Activated CD8-positive, alpha-beta memory T cell treated with anti-CD3 and anti-CD28 coated beads, Interleukin-2, amount 50 U/mL, for 1 hour (primary cell): Measurements from ENCODE around the gene PHC3.

Experiments used
- DNase-seq: peaks from one replicate; pipeline ENCODE4 v3.0.0-alpha.2; 2020; ENCODE audit errors: extremely low read depth

The PHC3 gene

GRCh38 chr3:170078620-170079281, 102.8 kb downstream of the PHC3 start:
- DNase-seq: no peak

- no peak for DNase-seq
These were observed 104.2 kb downstream of the PHC3 start for GRCh38 chr3:170077361-170077760.

- DNase-seq: no peak
These were observed 104.8 kb downstream of the PHC3 start for GRCh38 chr3:170076715-170077238.

DNA sequence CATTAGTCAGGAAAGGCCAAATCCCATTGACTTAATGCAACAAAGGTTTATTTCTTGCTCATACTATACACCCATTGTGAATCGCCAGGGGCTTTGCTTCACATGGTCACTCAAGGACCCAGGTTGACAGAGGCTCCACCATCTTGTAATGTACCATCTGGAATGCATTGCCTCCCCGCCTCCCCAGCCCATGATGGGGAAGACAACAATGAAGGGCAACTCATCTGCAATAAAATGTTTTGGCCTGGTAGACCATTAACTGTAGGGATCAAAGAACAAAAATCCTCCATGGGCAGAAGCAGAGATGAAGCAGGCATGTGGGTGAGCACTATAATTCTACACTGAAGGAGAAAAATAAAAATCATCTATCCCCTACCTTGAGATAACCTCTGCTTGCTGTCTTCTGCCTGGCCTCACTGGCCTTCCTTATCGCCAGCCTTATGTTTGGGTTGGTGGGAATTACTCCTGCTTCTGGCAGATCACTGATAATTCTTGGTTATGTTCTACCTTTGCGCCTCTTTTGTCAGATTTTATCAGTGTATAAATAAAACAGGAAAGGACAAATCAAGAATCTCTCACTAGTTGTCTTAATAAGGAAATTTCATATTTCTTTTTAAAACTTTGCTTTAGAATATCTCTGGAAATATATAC, 106.0 kb downstream of the PHC3 start:
- no peak for DNase-seq

- no peak for DNase-seq
These were observed 117.4 kb downstream of the PHC3 start for GRCh38 chr3:170064108-170064507.

GRCh38 chr3:170063691-170064090, 117.8 kb downstream of the PHC3 start:
- DNase-seq: no peak

DNA sequence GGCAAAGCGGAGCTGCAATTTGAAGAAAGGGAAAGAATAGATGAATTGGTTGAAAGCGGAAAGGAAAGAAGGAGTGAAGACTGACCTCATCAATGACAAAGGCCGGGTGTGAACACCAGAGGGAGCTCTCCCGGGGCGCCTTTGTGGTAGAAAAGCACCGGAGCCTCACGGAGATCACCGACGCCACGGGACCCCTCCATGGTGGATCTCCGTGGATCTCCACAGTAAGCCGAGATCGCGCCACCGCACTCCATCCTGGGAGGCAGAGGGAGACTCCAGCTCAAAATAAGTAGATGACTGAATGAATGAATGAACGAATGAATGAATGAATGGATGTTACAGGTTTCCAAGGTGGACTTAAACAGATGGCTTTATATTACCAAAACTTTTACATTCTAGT, 118.8 kb downstream of the PHC3 start:
- DNase-seq: no peak

- no peak for DNase-seq
These were observed 119.5 kb downstream of the PHC3 start for GRCh38 chr3:170062068-170062467.

DNA sequence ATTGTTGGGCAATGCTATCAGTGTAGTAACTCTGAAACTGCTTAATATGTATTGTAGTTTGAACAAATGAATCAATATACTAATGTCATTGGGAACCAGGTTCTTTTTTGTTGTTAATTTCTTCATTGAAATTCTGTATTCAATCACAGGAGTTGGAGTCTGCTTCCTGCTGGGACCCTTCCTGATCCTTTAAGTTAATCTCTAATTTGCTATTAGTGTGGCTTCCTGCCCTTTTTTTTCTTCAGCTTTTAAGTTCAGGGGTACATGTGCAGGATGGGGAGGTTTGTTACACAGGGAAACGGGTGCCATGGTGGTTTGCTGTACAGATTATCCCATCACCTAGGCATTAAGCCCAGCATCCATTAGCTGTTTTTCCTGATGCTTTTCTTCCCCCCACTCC, 122.1 kb downstream of the PHC3 start:
- DNase-seq: no peak

- DNase-seq: no peak
These were observed 123.4 kb downstream of the PHC3 start for GRCh38 chr3:170058127-170058526.

DNA sequence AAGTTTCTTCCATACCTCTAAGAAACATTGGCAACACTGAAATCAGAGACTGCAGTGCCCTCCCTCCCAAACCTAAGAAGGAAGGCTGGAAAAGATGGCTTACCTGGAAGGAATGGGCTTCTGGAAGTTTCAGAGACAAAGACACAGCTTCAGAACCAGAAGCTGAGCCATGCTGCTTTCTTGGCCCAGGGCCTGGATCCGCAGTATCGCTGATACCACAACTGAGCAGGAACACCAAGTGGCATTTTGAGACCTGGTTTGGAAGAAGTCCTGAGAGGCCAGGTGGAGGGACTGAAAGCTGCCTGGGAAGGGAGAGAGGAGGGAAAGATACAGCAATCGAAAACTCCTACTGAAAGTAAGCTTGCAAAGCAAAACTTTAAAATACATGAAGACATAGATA, 124.0 kb downstream of the PHC3 start:
- no peak for DNase-seq

GRCh38 chr3:170056710-170057454, 124.7 kb downstream of the PHC3 start:
- DNase-seq: no peak

DNA sequence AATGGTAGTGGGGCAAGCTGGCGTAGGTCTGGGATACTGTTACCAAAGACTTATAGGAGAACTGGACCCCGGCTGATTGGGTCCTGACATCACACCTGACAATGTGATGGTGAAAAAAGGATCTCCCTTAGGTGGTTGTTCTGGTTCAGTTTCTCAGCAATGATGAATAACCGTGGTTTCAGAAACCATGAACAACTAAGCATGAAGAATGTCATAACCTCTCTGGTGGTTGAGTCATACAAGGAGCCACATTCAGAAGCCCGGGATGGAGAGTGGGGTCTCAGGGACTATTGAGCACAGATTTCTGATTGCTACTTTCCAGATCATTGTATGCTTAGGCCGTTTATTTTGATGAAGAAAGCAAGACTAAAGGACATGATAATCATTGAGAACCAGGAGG, 126.3 kb downstream of the PHC3 start:
- no peak for DNase-seq

GRCh38 chr3:170054204-170054603, 127.3 kb downstream of the PHC3 start:
- no peak for DNase-seq

- no peak for DNase-seq
These were observed 129.1 kb downstream of the PHC3 start for GRCh38 chr3:170052398-170052797.

- no peak for DNase-seq
These were observed 130.8 kb downstream of the PHC3 start for GRCh38 chr3:170050753-170051152.

DNA sequence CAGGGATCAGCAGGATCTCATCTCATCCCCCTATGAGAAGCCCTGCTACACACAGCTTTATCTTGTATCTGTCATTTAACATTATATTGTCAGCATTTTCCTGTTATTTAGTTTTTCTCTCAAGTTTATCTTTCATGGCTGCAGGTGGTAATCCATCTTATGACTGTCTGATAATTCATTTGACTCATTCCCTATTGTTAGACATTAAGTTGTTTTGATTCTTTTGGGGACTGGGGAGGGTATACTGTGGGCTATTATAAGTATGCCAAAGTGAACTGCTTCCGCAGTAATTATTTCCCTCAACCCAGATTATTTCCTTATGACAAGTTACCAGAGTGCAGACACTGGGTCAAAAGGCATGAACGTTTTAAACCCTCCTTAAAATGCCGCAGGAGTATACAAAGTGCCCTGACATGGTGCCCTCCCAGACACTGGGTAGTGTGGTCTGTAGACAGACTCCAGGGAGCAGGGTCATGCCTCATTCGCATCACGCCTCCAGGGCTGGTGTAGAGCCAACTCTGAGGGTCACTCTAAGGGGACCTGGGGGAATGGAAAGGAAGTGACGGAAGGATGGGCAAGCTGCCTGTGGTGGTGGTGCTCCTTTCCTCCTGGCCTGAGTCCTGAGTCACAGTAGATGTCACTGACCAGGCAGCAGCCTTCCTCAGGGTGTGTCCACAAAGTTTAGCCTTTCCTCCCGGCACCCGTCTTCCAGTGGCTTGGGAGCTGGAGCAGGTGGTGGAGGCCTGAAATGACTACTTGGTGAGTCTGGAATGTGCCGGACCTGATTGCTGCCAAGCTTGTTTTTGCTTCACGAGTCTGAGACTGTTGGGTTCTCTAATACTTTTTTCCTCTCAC, 132.2 kb downstream of the PHC3 start:
- no peak for DNase-seq

GRCh38 chr3:170047133-170047404, 134.5 kb downstream of the PHC3 start:
- DNase-seq: no peak

DNA sequence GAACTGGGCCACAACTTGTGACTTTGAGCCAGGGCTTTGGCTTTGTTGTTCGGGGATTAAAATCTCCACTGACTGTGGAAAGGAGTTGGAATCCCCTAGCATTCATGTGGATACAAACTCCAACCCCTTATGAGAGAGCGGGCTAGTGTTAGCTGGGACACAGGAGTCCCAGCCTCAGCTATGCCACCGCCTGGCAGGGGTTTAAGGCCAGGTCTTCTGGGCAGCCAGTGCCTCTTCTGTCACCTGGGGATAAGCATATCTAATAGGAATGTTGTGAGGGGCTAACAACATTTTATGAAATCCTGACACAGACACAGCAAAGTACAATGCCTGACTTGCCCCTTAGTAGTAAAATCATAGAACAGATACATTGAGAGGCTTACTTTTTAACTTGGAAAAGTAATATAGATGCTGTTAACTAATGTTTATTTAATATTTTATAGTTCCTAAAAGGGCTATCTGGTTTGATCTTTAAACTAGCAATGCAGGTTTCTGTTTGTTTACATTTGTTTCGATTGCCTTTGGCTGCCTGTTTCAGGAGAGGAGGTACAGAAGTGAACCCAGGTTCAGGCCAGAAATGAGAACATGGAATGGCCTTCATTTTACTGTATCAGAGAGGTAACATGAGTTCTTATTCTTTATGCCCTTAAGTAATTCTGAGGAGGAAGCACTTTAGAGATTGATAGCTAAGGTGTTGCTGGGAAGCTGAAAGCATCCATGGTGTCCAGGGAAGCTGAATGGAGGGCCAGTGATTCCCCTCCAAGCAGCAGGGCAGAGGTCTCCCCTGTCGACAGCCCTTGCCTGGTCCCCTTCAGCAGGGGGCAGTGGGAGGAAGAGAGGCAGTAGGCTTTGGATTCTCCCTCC, 135.0 kb downstream of the PHC3 start:
- no peak for DNase-seq

DNA sequence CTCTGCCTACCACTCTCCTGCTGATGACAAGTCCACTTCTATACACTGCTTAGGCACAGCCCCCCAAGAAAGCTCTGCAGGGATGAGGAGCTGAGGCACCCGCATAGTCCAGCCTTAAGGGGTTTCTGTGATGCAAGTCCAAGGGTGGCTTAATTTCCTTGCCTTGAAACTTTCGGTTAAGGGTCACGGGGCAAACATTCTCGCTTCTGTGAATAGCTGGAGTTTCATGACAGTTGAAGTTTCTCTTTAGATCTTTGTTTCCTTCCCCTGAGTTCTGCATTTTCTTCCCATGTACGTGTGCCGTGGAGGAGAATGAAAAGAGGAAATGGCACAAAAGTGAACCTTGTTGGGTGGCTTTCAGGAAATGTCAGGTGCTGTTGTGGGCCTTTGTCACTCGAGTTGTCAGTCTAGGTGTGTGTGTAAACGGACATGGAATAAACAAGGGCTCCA, 136.7 kb downstream of the PHC3 start:
- no peak for DNase-seq

DNA sequence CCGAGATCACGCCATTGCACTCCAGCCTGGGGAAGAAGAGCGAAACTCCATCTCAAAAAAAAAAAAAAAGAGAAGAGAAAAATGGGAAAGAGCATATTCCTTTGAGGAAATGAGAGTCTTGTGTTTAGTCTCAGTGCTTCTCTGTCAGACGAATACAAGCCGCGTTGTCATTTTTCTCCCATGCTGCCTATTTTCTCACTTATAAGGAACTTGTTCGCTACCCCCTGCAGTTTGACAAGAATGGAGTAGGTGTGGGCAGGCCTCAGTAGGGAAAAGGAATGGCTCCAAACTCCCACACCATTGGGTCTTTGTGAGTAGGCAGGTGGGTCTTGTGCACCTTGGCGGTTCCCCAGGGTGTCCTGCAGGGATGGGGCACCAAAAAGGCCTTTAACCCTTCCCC, 137.3 kb downstream of the PHC3 start:
- no peak for DNase-seq
